ENCODE measurements around the gene SCO2. TPM values are rescaled to one million over a fixed set of nuclear protein-coding genes. Genes with fewer than 3 reads are reported as not detected.
A peak's percentile ranks its signal among the peaks of the same experiment; 100 is the strongest.

SCO2 gene
- total RNA-seq, 2 donors from 2014 or later, result 2.8 to 9.9 TPM

- H3K27me3 Mint-ChIP-seq, result no peaks in the 10 kb centered on the region
- H3K9me3 Mint-ChIP-seq, result no peaks in the 10 kb centered on the region
- peaks cover 5% of the 10 kb centered on the region for H3K4me1 Mint-ChIP-seq
- no peak overlapping the region for H3K4me3 Mint-ChIP-seq
- no peak for ATAC-seq (replicated peaks)
- H3K36me3 Mint-ChIP-seq (ENCODE audit: low read depth), result no peaks in the 10 kb centered on the region
- H3K27ac Mint-ChIP-seq, result no peak overlapping the region
Measured at GRCh38 chr22:50489363-50490243, 35.8 kb downstream of the SCO2 start.

GRCh38 chr22:50488886-50489285 is 36.5 kb downstream of the SCO2 start:
- Mint-ChIP-seq H3K27ac (no peak overlapping the region), H3K4me3 (no peak overlapping the region), H3K36me3 (ENCODE audit: low read depth) (no peaks in the 10 kb centered on the region), H3K4me1 (peaks cover 5% of the 10 kb centered on the region), H3K9me3 (no peaks in the 10 kb centered on the region), H3K27me3 (no peaks in the 10 kb centered on the region)
- ATAC-seq (replicated peaks), result no peak

- Mint-ChIP-seq H3K36me3 (ENCODE audit: low read depth) (no peaks in the 10 kb centered on the region), H3K27me3 (no peaks in the 10 kb centered on the region), H3K9me3 (no peaks in the 10 kb centered on the region), H3K4me3 (no peak overlapping the region), H3K27ac (no peak overlapping the region), H3K4me1 (peaks cover 5% of the 10 kb centered on the region)
- ATAC-seq (replicated peaks), result no peak
Measured at GRCh38 chr22:50488006-50488677, 37.3 kb downstream of the SCO2 start.

GRCh38 chr22:50487290-50488005 is 38.0 kb downstream of the SCO2 start:
- no peak for ATAC-seq (replicated peaks)
- Mint-ChIP-seq H3K27ac (no peak overlapping the region), H3K36me3 (ENCODE audit: low read depth) (no peaks in the 10 kb centered on the region), H3K9me3 (no peaks in the 10 kb centered on the region), H3K27me3 (no peaks in the 10 kb centered on the region), H3K4me1 (peaks cover 5% of the 10 kb centered on the region), H3K4me3 (no peak overlapping the region)

GRCh38 chr22:50486561-50487289 is 38.7 kb downstream of the SCO2 start, which contains the start of gene MIOX:
Gene MIOX (plus strand): TSS chr22:50486859. CDS start chr22:50486898, 39 bp downstream.
- Mint-ChIP-seq H3K9me3 (no peaks in the 10 kb centered on the region), H3K36me3 (ENCODE audit: low read depth) (no peaks in the 10 kb centered on the region), H3K27ac (no peak within 1 kb of the TSS), H3K27me3 (no peaks in the 10 kb centered on the region), H3K4me1 (peaks cover 5% of the 10 kb centered on the region), H3K4me3 (no peak within 1 kb of the TSS)
- ATAC-seq (replicated peaks), result no peak

GRCh38 chr22:50485221-50486131 is 39.9 kb downstream of the SCO2 start:
- Mint-ChIP-seq H3K4me1 (no peaks in the 10 kb centered on the region), H3K27ac (no peak overlapping the region), H3K27me3 (no peaks in the 10 kb centered on the region), H3K36me3 (ENCODE audit: low read depth) (no peaks in the 10 kb centered on the region), H3K9me3 (no peaks in the 10 kb centered on the region), H3K4me3 (no peak overlapping the region)
- no peak for ATAC-seq (replicated peaks)

GRCh38 chr22:50483977-50484853 is 41.2 kb downstream of the SCO2 start:
- H3K36me3 Mint-ChIP-seq (ENCODE audit: low read depth), result no peaks in the 10 kb centered on the region
- H3K27ac Mint-ChIP-seq, result no peak overlapping the region
- no peaks in the 10 kb centered on the region for H3K9me3 Mint-ChIP-seq
- no peaks in the 10 kb centered on the region for H3K27me3 Mint-ChIP-seq
- H3K4me1 Mint-ChIP-seq, result no peaks in the 10 kb centered on the region
- ATAC-seq (replicated peaks), result no peak
- no peak overlapping the region for H3K4me3 Mint-ChIP-seq

- H3K27me3 Mint-ChIP-seq, result no peaks in the 10 kb centered on the region
- no peaks in the 10 kb centered on the region for H3K4me1 Mint-ChIP-seq
- no peak overlapping the region for H3K27ac Mint-ChIP-seq
- no peaks in the 10 kb centered on the region for H3K9me3 Mint-ChIP-seq
- H3K36me3 Mint-ChIP-seq (ENCODE audit: low read depth), result no peaks in the 10 kb centered on the region
- no peak for ATAC-seq (replicated peaks)
- H3K4me3 Mint-ChIP-seq, result no peak overlapping the region
Measured at GRCh38 chr22:50483556-50483955, 41.8 kb downstream of the SCO2 start.

- H3K27me3 Mint-ChIP-seq, result no peaks in the 10 kb centered on the region
- no peak for ATAC-seq (replicated peaks)
- no peak overlapping the region for H3K4me3 Mint-ChIP-seq
- no peaks in the 10 kb centered on the region for H3K9me3 Mint-ChIP-seq
- H3K36me3 Mint-ChIP-seq (ENCODE audit: low read depth), result no peaks in the 10 kb centered on the region
- H3K4me1 Mint-ChIP-seq, result no peaks in the 10 kb centered on the region
- H3K27ac Mint-ChIP-seq, result no peak overlapping the region
Measured at GRCh38 chr22:50483106-50483505, 42.3 kb downstream of the SCO2 start.

- H3K4me3 Mint-ChIP-seq, result peak overlapping the region; percentile 66
- ATAC-seq (replicated peaks), result no peak
- H3K4me1 Mint-ChIP-seq, result no peaks in the 10 kb centered on the region
- no peaks in the 10 kb centered on the region for H3K9me3 Mint-ChIP-seq
- no peaks in the 10 kb centered on the region for H3K27me3 Mint-ChIP-seq
- H3K36me3 Mint-ChIP-seq (ENCODE audit: low read depth), result no peaks in the 10 kb centered on the region
- no peak overlapping the region for H3K27ac Mint-ChIP-seq
Measured at GRCh38 chr22:50482107-50483074, 43.0 kb downstream of the SCO2 start.

- H3K9me3 Mint-ChIP-seq, result no peaks in the 10 kb centered on the region
- H3K36me3 Mint-ChIP-seq (ENCODE audit: low read depth), result no peaks in the 10 kb centered on the region
- peak within 1 kb of the TSS; percentile 71 for H3K4me3 Mint-ChIP-seq
- H3K27ac Mint-ChIP-seq, result no peak within 1 kb of the TSS
- H3K4me1 Mint-ChIP-seq, result no peaks in the 10 kb centered on the region
- ATAC-seq (replicated peaks), result peak; percentile 94
- no peaks in the 10 kb centered on the region for H3K27me3 Mint-ChIP-seq
Measured at GRCh38 chr22:50481440-50482106, 43.8 kb downstream of the SCO2 start, which contains the start of gene ADM2. Gene ADM2 (plus strand): TSS chr22:50481543. CDS start chr22:50481848, 305 bp downstream.

Data from activated T-helper 17 cell treated with anti-CD3 and anti-CD28 coated beads, Interleukin-2, amount 50 U/mL, for 72 hours (primary cell).